ENCODE measurements around the gene RCOR2.
"Not testable (repeated sequence)": the region's sequence is repeated elsewhere in the genome, so short reads cannot be mapped to it uniquely, and the experiment has no call there.

RCOR2 gene

DNA sequence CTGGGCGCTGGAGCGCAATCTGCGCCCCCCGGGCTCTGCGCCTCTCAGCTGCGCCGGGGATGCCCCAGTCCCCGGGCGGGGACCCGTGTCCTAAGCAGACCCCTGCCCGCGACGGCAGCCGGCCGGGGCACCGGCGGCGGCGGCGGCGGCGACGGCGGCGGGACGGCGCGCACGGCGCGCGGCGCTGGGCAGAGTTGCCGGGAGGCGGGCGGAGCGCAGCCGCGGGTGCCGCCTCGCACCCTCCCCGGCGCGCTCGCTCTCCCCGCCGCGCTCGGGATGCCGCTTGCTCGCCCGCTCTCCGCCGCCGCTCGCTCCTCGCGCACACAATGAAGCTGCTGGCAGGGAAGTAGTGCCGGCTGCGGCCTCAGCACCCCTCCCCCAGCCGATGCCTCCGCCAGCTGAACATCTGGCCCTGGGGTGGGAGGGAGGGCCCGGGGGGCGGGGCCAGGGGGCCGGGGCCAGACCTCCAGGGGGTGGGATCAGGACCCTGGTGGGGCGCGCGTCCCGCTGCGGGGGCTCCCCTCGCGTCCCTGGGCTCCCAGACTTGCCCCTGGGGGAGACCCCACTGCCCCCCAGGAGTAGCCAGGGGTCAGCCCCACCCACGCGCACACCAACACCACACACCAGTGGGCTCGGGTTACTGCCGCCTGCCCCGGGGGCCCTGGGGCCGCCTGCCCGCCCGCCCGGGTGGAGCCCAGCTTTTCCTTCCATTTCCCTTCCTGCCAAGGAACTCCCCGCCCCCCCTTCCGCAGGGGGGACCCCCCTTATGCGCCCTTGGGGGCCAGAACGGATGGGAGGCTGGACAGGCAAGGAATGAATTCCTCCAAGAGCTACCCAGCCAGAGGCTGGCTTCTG is at the start of gene RCOR2:
RCOR2 (minus strand) TSS at position 328 of the 855 bp plus-strand sequence. CDS start 708 bp downstream, outside the sequence.
- peak; percentile 43 to 53 for DNase-seq (ENCODE audit: low read depth in 2 of 2)

DNA sequence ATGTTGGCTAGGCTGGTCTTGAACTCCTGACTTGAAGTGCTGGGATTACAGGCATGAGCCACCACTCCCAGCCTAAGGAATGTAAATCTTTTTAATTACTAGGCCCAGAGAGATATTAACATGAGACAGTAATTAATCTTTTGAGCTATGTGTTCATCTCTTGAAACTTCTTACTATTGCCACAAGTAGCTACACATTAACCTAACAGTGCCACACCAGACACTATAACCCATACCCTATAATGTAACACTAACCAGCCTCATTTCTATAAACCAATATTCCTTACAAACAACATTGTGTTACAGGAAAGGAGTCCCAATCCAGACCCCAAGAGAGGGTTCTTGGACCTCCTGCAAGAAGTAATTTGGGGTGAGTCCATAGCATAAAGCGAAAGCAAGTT is 49.5 kb upstream of the RCOR2 start:
- DNase-seq (ENCODE audit: low read depth in 2 of 2): no peak

DNA sequence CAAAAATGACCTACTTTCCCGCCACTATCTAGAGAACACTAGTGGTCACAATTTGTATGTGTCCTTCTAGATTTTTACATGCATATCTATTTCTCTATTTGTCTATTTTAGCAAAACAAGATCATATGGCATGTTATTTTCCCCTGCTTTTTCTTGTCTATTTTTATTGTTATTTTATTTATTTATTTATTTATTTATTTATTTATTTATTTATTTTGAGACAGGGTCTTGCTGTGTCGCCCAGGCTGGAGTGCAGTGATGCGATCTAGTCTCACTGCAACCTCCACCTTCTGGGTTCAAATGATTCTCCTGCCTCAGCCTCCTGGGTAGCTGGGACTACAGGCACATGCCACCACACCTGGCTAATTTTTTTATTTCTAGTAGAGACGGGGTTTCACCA is 46.9 kb upstream of the RCOR2 start:
- not testable (repeated sequence) for DNase-seq (ENCODE audit: low read depth in 2 of 2)

DNA sequence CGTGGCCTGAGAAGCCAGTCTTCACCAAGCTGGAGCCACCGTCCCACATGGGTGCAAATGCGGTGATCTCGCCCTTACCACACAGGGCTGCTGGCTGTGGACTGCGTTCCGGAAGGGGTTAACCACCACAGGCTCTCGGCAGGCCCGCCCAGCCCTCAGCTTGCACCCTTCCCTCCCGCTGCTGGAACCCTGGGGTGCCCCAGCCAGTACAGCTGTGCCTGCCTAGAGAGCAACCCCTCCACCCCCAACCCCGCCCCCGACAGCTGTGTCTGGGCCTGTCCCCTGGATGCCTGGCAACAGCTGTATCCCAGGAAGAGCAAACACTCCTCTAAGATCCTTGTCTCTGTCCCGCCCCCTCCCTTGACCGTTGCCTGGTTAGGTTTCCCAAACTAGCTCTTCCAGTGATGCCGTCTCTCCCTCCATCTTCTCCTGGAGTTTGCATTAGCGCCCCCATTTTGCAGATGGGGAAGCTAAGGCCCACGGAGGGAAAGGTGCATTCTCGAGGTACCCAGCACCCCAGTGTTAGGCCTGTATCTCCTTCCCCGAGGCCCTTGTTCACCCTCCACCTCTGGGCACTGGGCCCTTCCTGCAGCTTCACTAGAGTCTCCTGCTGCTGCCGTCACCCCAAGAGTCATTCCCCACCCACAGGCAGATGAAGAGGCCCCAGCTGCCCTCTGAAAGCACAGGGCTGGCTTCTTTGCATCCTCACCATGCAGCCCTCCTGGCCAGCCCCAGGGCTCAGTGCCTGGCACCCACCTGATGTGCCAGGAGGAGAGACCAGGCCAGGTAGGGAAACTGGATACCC is 44.8 kb upstream of the RCOR2 start:
- DNase-seq (ENCODE audit: low read depth in 2 of 2): no peak

DNA sequence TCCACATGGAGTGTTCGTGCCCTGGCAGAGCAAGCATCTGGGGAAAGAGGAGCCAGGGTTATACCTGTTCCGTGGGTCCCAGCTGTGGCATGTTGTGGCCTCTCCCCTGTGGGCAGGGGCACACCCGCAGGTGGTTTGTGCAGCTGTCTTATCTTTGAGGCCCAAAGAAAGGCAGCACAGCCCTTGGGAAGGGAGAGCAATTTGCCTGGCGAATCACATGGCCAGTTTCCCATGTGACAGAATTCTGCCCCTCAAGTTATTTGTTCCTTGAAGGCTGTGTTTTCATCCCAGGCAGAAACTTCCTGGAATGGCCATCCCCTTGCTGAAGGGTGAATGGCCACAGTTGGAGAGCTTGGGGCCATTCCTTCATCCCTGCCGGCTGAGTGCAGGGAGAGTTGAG is 41.0 kb upstream of the RCOR2 start:
- DNase-seq (ENCODE audit: low read depth in 2 of 2): no peak

DNA sequence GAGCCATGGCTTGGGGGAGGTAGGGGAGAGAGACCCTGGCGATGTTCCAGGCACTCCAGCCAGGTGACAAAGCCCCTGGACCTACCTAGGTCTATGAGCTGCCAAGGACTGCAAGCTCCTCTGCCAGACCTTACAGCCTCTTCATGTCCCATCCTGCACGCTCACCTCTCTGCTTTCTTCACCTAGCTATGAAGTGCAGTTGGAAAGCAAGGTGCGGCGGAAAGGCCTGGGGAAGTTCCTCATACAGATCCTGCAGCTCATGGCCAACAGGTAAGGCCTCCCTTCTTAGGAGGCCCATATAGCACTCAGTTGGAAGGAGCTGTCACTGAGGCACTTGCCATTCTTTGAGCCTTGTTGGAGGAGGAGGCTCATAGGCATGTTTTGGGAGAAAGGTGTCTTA is 35.6 kb upstream of the RCOR2 start:
- no peak for DNase-seq (ENCODE audit: low read depth in 2 of 2)

DNA sequence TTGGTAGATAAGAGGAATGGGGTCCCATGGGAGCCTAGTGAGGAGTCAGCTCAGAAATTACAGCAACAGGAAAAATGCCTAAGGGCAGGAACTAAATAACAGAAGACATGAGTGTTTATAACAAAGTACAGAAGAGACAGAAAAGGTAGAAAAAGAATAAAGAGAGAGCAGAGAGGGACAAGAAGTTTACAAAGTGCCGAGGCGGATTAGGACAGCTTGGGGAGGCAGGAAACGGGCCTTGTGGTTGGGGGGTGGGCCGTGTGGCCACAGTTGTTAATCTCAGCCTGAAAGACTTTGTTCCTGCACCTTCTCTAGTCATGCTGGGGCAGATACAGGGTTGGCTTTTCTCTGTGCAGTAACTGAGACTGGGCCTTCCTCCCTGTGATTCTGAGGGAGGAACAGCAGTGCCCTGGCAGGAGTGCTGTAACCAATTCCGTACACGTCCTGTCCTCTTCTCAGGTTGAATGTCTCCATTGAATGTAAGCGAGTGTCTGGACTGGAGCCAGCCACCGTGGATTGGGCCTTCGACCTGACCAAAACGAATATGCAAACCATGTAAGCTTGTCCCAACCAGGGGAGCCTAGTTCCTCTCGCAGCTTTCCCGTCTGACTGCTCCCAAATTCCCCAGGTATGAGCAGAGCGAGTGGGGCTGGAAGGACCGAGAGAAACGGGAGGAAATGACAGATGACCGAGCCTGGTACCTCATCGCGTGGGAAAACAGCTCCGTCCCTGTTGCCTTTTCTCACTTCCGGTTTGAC is 35.0 kb upstream of the RCOR2 start:
- DNase-seq (ENCODE audit: low read depth in 2 of 2): no peak

DNA sequence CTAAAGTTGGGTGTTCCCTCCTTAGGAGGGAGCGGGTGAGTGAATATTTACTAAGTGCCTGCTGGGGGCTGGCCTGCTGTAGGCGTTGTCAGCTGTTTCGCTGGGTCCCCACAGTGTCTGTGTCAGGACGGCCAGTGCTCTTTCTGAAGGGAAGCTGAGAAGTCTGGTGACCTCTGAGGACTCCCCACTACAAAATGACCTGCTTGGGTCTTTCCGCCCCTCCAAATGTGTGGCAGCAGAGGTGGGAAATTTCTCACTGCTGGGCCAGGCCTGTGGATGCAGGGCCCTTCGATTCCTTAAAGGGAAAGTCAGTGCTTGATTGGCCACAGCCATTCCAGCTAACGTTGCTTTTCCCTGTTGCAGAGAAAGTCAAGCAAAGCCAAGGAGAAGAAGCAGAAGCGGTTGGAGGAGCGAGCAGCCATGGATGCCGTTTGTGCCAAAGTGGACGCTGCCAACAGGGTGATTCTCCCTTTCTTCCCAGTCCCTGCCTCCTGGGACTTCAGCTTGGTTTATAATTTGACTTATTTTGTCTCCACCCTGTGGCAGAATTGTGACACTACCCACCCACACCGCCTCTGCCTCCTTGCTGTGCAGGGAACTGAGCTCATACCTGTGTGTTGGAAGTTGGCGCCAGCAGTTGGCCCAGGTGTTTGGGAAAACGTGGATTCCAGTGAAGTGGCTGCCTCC is 28.7 kb upstream of the RCOR2 start:
- peak; percentile 13 to 43 for DNase-seq (ENCODE audit: low read depth in 2 of 2)

DNA sequence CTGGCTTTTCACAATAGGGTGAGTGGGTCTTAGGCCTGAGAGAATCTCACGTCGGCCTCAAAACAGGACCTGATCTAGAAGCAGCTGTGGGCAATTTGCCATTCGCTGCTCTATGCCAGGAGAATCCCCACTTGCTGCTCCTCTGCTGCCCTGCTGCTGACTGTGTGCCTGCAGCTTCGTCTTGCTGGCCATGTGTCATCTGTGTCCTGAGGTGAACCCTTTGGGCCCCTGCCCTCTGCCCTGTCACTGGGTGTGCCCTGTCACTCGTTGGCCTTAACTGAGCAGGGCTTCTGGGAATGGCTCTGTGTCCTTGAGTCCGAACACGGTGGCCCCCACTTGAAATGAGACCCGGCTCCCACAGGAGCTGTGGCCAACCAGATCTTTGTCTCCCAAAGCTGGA is 28.0 kb upstream of the RCOR2 start:
- no peak for DNase-seq (ENCODE audit: low read depth in 2 of 2)

DNA sequence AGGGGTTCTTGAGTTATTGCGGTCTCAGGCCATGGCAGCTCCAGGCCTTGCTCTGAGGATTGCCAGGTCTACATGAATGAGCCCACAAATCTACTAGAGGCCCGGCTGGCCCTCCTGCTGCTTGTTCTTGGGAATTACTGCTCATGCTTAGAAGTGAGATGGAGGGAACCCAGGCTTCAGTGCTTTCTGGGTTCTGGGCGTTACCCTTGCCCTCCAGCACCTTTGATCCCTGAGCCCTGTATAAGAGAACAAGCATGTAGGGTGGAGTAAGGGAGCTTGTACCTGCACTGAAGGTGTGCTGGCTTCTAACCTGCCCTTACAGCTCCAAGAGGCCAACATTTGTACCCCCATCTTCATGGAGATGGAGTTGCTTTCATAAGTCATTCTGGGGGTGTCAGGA is 25.8 kb upstream of the RCOR2 start:
- DNase-seq (ENCODE audit: low read depth in 2 of 2): no peak

DNA sequence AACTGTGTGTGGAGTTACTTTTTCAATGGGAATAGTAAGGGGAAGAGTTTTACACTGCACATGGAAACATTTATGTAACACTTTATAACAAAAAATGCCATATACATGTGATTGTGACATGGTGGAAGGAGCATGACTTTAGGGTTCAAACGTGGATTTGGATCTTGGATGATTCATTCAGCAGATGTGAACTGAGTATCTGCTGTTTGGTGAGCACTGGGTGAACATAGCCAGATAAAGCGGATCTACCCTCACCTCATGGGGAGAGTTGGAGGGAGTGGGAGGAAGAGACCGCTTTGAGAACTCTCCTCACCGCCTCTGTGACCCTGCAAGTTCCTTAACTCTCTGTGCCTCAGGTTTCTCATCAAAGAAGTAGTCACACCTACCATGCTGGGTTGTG is 24.9 kb upstream of the RCOR2 start:
- DNase-seq (ENCODE audit: low read depth in 2 of 2): no peak

DNA sequence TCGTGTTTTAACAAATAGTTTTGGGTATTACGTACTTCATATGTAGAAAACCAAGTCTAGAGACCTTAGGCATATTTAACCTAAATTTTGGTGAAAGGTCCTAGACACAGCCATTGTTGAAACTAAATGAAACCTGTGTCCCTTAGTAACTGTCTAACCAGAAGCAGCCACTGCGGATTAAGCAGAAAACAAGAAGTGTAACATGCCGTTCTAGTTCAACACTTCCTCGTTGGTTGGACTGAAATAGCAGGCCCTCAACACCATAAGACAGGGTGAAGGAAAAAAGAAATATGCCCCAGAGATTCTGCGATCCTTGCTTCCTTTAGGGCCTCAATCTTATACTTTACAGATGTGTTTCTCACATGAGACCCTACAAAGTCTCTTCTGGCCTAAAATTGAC is 23.8 kb upstream of the RCOR2 start:
- no peak for DNase-seq (ENCODE audit: low read depth in 2 of 2)

DNA sequence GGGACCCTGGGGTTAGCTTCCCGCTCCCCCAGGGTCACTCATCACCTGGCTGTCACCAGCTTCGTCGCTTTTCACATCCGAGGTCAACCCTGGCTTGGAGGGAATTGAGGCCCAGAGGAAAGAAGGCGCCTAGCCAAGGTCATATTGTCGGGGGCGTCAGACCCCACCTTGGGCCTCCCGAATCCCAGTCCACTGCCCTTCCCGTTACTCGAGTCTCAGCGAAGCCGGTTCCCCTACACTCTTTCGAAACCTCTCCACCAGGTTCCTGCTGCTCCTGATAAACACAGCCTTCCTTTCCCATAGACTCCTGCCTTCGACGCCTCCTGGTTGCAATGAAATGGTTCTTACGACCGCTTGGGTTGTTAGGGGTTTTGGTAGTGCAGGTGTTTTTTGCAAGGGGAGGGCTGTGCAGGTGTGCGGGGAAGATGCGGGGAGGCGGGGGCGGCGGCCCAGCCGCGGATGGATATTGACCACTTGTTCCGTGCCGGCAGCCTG is 22.5 kb upstream of the RCOR2 start:
- DNase-seq (ENCODE audit: low read depth in 2 of 2): no peak

DNA sequence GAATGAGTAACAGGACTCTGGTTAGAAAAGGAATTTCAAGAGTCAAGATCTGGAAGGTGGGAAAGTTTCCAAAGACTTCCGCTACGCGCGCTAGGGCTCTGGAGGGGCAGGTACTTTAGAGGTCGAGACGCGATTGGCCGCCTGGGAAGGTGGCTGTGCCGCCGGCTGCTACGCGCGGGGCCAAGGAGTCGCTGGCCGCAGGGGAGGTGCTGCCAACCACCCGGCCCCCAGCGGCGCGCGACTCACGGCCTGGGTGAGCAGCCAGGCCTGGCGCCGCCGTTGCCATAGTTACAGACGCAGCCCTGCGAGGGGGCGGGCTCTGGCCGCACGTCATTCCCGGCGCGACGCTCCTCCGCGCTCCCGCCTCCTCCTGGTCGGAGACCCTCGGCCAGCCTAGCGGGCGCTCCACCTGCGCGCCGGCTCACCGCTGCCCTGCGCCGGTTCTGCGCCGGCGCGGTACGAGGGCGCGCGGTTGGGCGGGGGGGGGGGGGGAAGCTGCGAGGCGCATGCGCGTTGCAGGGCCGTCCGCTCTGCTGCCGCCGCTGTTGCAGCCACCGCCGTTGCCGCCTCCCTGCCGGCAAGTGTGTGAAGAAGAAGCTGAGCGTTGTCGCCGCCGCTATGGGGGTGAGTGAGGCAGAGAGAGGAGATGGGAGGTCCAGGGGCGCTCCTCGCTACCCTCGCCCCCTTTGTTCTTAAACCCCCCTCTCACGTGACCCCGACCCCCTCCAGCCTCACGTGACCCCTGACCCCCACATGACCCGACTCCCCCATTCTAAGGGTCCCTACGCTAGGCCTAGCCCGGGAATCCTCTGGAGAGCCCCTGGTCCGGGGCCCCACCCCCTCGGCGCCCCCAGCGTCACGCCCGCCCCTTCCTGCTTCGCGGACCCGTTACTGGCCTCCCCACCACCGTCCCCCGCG is 21.8 kb upstream of the RCOR2 start, which contains the start of gene NAA40:
NAA40 (plus strand) TSS at position 524 of the 918 bp plus-strand sequence; CDS start at position 619, 95 bp downstream.
- DNase-seq (ENCODE audit: low read depth in 2 of 2): peak; percentile 88 to 90

DNA sequence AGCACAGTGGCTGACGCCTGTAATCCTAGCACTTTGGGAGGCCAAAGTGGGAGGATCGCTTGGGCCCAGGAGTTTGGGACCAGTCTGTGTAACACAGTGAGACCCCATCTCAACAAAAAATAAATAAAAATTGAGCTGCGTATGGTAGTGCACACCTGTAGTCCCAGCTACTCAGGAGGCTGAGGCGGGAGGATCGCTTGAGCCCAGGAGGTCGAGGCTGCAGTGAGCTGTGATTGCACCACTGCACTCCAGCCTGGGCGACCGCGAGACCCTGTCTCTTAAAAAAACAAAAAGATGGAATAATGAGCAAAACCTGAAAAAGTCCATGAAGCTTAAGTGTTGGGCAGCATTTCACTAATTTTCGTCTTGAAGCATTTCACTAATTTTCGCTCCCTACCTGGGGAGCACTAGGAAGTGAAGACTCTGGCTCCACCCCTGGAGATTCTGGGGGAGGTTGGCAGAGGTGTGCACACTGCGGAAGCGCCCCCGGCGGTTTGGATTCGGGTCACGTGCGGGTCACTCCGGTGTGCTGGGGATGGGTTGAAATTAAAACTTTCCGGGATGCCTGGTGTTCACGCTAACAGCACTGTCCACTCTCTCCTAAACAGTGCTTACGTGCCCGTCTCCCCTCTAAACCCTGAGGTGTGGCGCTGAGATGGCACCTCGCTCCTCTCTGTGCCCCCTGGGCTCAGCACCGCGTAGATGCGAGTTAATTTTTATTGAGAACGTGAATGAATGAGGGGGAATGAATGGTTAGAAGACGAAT is 20.9 kb upstream of the RCOR2 start:
- no peak for DNase-seq (ENCODE audit: low read depth in 2 of 2)

DNA sequence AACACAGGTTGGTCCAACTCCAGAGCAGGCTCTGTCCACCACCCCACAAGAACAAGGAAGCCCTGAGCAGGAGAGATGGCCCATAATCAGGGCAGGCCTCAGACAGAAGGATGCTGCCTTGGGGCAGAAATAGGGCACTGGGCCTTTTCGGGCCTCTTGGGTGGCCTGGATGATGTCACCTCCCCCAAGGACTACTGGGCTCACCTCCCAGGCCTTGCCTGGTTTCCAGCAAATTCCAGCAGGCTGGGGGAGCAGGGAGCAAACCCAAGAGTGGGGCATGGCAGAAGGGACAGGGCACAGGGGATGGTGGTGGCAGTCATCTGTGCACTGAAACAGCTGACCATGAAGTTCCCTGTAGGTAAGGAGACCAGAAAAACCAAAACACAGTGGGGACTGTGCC is 16.5 kb upstream of the RCOR2 start:
- no peak for DNase-seq (ENCODE audit: low read depth in 2 of 2)

DNA sequence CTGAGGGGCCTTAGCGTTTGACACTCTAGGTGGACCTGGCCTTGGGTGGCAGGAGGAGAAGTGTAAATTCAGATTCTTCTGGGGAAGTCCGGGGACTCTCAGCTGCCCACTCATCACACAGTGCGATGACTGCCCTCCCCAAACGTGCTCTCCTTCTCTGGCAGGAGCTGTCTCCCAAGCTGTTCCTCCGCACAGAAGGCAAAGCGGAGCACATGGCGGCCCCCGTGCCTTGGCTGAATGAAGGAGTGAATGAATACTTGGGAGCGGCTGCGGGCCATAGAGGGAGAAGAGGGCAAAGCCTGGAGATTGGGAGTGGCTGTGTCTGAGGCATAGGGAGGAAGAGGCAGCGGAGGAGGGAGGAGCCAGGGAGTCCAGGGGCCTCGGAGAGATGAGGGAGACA is 14.9 kb upstream of the RCOR2 start:
- DNase-seq (ENCODE audit: low read depth in 2 of 2): no peak

DNA sequence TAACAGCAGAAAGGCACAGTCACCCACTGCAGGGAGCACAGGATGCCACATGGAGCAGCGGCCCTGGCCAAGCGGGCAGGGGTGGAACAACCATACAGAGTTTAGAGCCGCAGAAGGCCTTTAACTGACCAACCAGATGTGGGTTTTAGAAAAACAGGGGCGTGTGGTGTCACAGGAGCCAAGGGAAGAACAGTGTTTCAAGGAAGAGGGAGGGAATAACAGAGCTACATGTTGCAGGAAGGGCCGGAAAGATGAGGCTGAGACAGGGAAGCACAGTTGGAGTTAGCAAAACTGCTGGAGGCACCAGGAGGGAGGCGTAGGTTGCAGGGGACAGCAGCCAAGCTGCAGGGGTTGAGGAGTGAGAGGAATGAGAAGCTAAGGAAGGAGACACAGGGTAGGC is 14.1 kb upstream of the RCOR2 start:
- no peak for DNase-seq (ENCODE audit: low read depth in 2 of 2)

DNA sequence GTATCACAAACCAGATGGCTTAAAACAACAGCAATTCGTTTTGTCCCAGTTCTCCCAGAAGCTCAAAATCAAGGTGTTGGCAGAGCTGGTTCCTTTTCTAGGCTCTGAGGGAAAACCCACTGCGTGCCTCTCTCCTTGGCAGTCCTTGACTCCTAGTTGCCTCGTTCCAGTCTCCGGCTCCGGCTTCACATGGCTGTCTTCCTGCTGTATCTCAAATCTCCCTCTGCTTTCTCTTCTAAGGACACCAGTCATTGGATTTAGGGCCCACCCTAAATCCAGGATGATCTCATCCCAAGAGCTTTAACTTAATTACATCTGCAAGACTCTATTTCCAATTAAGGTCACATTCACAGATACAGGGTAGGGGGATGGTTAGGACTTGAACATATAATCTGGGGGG is 12.7 kb upstream of the RCOR2 start:
- DNase-seq (ENCODE audit: low read depth in 2 of 2): no peak

DNA sequence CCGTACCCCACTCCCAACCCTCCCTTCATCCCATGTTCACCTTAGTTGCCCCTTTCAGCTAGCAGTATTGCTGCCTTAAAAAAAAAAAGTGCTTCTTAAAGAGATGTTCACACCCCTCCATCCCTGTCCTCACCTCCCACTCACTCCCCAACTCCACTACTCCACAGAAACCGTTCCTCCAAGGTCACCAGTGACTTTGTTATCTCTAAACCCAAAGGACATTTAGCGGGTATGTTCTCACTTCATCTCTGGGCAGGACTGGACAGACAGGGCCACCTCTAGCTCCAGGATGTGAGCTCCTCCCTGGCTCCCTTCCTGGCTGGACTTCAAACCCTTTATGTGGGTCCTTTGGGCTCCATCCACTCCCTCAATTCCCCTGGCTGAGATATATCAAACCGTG is 6.4 kb upstream of the RCOR2 start:
- no peak for DNase-seq (ENCODE audit: low read depth in 2 of 2)

Measured in activated CD4-positive, alpha-beta T cell treated with anti-CD3 and anti-CD28 coated beads for 24 hours (primary cell).